RWPE1 (cell line): ENCODE data around the gene KRT85.

Experiments used
- CTCF ChIA-PET: fragments of 350-600 bp; sonication (Branson Sonifier 250); formaldehyde crosslinking; extraction: SDS; loops from one replicate; lab custom pipeline; 2021; lab: Yijun Ruan, JAX
- POLR2A ChIA-PET: fragments of 400-600 bp; formaldehyde crosslinking; extraction: SDS; loops from one replicate; lab custom pipeline; 2020; ENCODE audit warnings: antibody characterized with exemption; ENCODE audit not compliant: low non-redundant PET; lab: Yijun Ruan, JAX
- DNase-seq: peaks from one replicate; pipeline ENCODE4 v3.0.0; 2012; ENCODE audit warnings: low spot score
- H3K27ac ChIP-seq: fragments of 450-650 bp; 2 replicates; pipeline ENCODE4 v1.5.1; 2017
- CTCF ChIP-seq: fragments of 450-650 bp; conservative IDR thresholded peaks from 2 replicates; pipeline ENCODE4 v1.5.1; 2017; ENCODE audit warnings: low read depth, mild to moderate bottlenecking

The KRT85 gene

DNA sequence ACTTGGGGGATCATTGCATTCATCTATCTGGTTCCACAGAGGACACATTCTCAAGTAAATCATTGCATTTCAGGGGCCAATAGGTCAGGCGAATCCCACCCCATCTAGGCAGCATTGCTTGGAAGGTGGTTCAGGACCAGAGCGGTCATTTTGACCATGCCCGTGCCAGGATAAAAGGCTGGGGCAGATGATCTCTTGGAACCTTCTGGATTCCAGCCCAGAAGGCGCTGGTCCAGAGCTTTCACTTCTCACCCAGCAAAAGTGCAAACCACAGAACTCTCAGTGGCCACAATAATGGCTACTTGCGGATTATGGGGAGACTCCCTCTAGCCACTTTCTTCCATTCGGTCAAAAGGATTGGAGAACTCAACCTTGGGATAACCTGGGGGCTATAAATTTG, 595 bp upstream of the KRT85 start:
- no peak overlapping the region for H3K27ac ChIP-seq
- ChIA-PET CTCF (no interaction called here), POLR2A (no interaction called here)
- DNase-seq, result no peak
- no peak for TF ChIP-seq CTCF

DNA sequence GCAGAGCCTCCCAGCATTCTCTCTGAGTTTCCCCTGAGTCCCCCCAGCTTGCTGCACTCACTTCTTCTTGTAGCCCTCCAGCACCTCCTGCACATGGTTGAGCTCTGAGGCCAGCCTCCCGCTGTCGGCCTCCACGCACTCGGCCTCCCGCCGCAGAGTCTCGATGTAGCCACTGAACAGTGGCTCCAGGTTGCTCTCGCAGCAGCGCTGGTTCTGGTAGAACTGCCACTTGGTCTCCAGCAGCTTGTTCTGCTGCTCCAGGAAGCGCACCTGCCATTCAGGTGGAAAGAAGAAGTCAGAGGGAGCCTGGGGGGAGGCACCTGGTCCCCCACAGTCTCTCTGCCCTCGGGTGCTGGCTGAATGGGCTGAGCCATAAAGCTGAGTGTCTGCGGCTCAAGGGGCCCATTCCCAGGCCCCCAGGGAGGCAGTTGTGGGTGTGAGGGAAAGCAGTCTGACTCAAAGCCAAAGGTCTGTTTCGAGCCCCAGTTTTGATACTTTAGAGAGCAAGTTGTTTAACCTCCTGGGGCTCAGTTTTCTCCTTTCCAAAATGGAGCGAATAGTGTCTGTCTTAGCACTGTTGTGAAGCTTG, 2.3 kb downstream of the KRT85 start:
- no peak overlapping the region for H3K27ac ChIP-seq
- POLR2A ChIA-PET, result no interaction called here
- DNase-seq, result no peak
- TF ChIP-seq CTCF, result no peak
- CTCF ChIA-PET, result interaction anchor here (0.5 to 1.0 kb wide), 4 partner anchors 11 to 515 kb away, joined by 3 to 5 read pairs (median 4); no protein-coding TSS in a partner anchor

- no peak for DNase-seq
- H3K27ac ChIP-seq, result no peak overlapping the region
- POLR2A ChIA-PET, result no interaction called here
- CTCF ChIA-PET, result interaction anchor here (0.5 to 0.6 kb wide), 2 partner anchors 156 to 617 kb away, joined by 3 to 4 read pairs; no protein-coding TSS in a partner anchor
- no peak for TF ChIP-seq CTCF
Observed at GRCh38 chr12:52364061-52364460, 3.2 kb downstream of the KRT85 start.

GRCh38 chr12:52363111-52363679, 4.1 kb downstream of the KRT85 start:
- CTCF ChIA-PET, result interaction anchor here (0.5 to 0.6 kb wide), 2 partner anchors 157 to 617 kb away, joined by 3 to 4 read pairs; no protein-coding TSS in a partner anchor
- POLR2A ChIA-PET, result no interaction called here
- no peak for DNase-seq
- no peak for TF ChIP-seq CTCF
- H3K27ac ChIP-seq, result no peak overlapping the region

GRCh38 chr12:52362118-52362726, 5.1 kb downstream of the KRT85 start:
- TF ChIP-seq CTCF, result no peak
- no peak for DNase-seq
- ChIA-PET POLR2A (no interaction called here), CTCF (interaction anchor here (0.7 to 1.5 kb wide), 4 partner anchors 10 to 485 kb away, joined by 3 to 8 read pairs (median 4); no protein-coding TSS in a partner anchor)
- no peak overlapping the region for H3K27ac ChIP-seq

DNA sequence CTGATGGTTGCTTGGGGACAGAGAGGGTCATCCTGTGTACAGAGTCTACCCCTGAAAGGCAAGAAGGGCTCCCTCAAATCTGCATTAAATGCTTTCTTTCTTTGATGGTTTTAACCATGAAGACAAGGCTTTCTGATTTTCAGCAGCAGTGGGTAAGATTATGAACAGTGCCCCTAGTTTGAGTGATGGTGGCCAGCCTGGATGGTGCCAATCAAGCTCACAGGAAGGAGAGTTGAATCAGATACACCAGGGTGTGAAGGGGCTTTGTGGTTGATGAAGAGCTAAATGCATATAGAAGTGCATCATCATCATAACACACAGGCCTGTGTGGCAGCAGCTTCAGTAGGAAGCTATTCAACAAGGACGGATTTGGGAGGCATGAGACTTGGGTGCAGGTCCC, 5.7 kb downstream of the KRT85 start:
- CTCF ChIA-PET, result interaction anchor here (1.0 to 1.5 kb wide), 3 partner anchors 11 to 205 kb away, joined by 3 to 8 read pairs (median 5); no protein-coding TSS in a partner anchor

More for the DNA sequence above, 5.7 kb downstream of the KRT85 start:
- TF ChIP-seq CTCF, result no peak
- no peak for DNase-seq
- no peak overlapping the region for H3K27ac ChIP-seq
- POLR2A ChIA-PET, result no interaction called here
